Suprapubic skin (tissue), 4 donors: ENCODE data around the gene SCNN1B.

Source experiments
- CTCF ChIP-seq, 2 donors: fragments of 200-600 bp in 1 of 2; fragments of 450-650 bp in 1 of 2; sonication (generic) in 1 of 2; IDR thresholded peaks; one replicate each; pipeline ENCODE4 v1.5.1; 2016 to 2019; ENCODE audit warnings: antibody characterized with exemption in 2 of 2, mild to moderate bottlenecking in 1 of 2, moderate library complexity in 1 of 2
- EP300 ChIP-seq: sonication (generic); formaldehyde crosslinking; IDR thresholded peaks from one replicate; pipeline ENCODE4 v1.6.1; 2017; ENCODE audit warnings: antibody characterized with exemption
- POLR2A ChIP-seq, 2 donors: fragments of 450-650 bp; IDR thresholded peaks; one replicate each; pipeline ENCODE4 v1.6.1; 2017; ENCODE audit warnings: antibody characterized with exemption in 2 of 2, mild to moderate bottlenecking in 2 of 2, moderate library complexity in 2 of 2
- POLR2AphosphoS5 ChIP-seq, 3 donors: sonication (generic); formaldehyde crosslinking; IDR thresholded peaks; one replicate each; pipeline ENCODE4 v1.6.1; 2017; ENCODE audit warnings: antibody characterized with exemption in 3 of 3

- TF ChIP-seq CTCF (IDR thresholded peaks at IDR 0.05) (no peak), EP300 (no peak), POLR2AphosphoS5 (IDR thresholded peaks at IDR 0.05) (no peak), POLR2A (IDR thresholded peaks at IDR 0.05) (no peak)
Observed at GRCh38 chr16:23380501-23380951, 78.4 kb downstream of the SCNN1B start.
